ENCODE data around the gene MTHFSD.

Gene MTHFSD

GRCh38 chr16:86547286-86547685 lies 7.7 kb downstream of the MTHFSD start:
- DNase-seq = no peak

DNA sequence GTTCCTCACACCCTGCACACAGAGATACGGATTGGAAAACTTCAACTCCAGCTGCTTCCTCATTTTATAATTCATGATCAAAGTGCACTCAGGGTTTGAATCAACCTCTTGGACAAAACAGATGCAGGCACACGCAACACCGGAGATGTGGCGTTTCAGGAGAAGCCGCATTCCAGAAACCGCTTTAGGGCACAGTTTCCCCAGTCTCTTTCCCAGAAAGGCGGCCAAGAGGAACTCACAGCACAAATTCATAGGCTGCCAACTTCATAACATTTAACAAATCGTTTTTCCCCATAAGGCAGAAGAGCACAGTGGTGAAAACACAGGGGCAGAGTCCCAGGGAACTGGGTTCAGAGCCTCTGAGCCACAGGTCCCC lies 8.4 kb downstream of the MTHFSD start:
- no peak for DNase-seq

DNA sequence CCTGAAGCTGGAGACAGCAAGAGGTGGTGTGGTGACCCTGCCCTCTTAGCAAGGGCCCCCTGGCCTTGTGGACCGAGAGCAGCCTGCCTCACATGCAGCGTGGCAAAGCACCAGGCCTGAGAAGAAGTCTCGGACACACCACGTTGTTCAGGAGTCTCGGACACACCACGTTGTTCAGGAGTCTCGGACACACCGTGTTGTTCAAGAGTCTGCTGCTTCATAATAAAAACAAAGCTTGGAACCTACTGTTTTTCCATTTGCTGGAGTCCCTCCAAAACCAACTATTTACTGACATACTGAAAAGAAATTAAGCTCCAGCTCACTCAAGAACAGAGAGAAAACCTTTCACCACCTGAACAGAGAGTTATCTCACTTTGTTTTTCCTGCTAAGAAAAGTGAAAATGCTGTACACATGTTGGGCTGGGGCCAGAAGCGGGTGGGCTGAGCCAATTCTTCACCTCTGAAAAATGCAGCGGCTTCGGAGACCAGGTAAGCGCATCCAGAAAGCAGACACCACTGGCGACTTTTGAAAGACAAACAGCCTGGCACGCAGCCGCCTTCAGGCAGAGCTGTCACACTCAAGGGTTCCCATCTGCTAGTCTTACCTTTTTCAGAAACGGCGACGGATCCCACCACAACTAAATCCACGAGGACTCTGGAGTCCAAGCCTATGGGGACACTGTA lies 8.9 kb downstream of the MTHFSD start:
- DNase-seq = no peak

- no peak for DNase-seq
Observed at GRCh38 chr16:86545481-86545880, 9.6 kb downstream of the MTHFSD start.

- DNase-seq = no peak
Observed at GRCh38 chr16:86542756-86543750, 12.0 kb downstream of the MTHFSD start.

- no peak for DNase-seq
Observed at GRCh38 chr16:86541560-86541959, 13.5 kb downstream of the MTHFSD start.

- no peak for DNase-seq
Observed at GRCh38 chr16:86540894-86541293, 14.1 kb downstream of the MTHFSD start.

DNA sequence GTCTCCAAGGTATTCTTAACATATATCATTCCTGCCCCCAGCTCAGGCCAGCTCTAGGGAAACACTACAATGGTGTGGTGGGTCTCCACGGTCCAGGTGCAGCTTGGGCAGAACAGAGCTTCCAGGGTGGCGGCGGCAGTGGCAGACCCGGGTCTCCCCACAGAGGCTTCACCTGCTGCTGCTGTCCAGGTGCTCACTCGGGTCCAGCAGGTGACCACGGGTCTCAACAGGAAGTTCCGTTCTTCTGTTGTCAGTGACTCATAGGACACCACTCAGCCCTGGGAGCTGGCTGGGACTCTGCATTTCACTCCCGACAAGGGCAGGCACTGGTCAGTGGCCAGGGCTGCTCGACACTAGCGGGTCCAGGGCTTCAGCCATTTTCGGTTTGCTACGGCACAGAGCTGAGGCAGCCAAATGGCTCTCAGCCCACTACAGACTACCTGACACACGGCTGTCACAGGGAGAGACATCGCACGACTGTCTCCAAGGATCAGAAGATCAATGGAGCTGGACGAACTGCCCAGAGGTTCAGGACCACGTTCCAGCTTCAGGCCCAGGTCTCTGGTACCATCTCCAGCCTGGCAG lies 16.7 kb downstream of the MTHFSD start:
- DNase-seq = no peak

DNA sequence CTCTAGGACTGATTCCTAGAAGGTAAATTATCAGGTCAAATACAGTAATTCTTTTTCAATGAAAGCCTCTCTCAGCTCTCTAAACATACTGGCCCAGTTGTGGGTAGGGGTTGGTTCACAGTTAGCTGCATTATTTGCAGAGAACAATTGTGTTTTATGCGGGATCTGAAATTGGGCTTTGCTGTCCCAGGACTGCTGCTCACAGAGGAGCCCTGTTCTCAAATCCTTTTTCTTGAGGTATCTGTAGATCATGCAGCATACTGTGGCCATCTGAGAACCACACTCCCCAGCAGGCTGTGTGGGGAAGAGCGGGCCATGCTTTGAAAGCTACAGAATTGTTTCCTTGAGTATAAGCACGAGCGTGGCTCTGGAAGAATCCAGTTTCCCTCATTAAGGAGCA lies 17.5 kb downstream of the MTHFSD start:
- no peak for DNase-seq

GRCh38 chr16:86536621-86537020 lies 18.4 kb downstream of the MTHFSD start:
- DNase-seq = no peak

DNA sequence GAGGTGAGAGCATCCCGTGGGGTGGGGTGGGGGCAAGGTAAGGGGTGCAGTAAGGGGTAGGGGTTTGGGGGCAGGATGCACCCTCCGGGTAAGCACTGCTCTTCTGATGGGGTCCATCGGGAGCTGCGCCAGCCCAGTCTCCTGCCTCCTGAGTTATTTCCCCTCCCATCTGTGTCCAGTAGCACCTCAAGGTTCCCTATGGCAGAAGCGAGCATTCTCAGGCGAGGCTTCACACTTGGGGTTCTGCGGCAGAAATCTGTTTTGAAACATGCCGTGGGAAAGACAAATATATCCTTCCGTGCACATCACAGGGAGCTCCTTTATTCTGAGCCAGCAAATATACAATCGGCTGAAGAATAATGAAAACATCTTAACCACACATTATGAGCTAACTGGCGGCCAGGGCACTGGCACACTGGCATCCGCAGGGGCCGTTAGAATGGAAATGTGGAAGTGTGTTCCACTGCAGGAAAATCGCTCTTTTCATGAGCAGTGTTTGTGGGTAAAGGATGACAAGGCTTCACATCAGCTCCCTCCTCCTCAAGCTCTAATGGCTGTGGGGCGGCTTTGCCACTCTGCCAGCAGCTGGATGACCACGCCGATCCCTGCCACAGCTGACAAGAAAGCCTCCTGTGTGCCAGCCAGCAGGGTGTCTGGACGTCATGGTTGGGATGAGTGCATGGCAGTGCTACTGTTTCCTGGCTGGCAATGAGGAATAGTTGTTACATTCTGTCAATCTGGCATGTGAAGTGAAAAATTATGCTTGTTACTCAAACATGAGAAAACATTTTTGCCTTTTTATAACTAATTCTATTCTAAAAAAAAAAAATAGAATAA lies 20.0 kb downstream of the MTHFSD start:
- no peak for DNase-seq

GRCh38 chr16:86533767-86534351 lies 21.2 kb downstream of the MTHFSD start:
- DNase-seq = no peak

DNA sequence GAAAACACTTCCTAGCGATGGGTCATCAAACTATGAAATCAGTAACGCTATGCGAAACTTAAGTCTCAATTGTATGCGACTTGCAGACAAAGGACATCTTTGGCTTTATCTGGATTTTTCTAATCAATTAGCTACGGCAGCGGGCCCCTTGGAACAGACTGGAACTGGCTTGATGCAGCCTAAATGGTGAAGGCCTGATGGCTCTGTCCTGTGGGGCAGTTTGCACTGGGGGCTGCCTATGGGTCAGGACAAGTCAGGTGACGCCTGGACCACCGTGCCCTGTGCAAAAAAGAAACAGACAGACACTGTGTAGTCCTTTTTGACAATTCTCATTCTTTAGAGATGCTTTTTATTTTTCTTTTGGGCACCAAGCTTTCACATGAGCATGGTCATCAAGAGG lies 22.0 kb downstream of the MTHFSD start:
- no peak for DNase-seq

- no peak for DNase-seq
Observed at GRCh38 chr16:86532526-86532815, 22.6 kb downstream of the MTHFSD start.

- no peak for DNase-seq
Observed at GRCh38 chr16:86531641-86532525, 23.2 kb downstream of the MTHFSD start.

- no peak for DNase-seq
Observed at GRCh38 chr16:86531191-86531545, 23.9 kb downstream of the MTHFSD start.

GRCh38 chr16:86530251-86531190 lies 24.5 kb downstream of the MTHFSD start:
- no peak for DNase-seq

DNA sequence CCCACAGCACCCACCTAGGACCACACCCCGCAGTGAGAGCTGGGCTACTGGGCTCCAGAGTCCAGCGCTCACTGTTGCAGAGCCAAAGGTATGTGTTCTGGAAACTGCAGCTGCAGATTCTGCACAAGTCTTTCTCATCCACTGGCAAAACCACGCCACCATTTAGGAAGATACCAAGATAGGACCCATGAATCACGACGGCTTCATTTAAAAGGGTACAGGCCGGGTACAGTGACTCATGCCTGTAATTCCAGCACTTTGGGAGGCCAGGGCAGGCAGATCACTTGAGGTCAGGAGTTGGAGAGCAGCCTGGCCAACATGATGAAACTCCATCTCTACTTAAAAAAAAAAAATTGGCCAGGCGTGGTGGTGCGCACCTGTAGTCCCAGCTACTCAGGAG lies 25.9 kb downstream of the MTHFSD start:
- DNase-seq = no peak

DNA sequence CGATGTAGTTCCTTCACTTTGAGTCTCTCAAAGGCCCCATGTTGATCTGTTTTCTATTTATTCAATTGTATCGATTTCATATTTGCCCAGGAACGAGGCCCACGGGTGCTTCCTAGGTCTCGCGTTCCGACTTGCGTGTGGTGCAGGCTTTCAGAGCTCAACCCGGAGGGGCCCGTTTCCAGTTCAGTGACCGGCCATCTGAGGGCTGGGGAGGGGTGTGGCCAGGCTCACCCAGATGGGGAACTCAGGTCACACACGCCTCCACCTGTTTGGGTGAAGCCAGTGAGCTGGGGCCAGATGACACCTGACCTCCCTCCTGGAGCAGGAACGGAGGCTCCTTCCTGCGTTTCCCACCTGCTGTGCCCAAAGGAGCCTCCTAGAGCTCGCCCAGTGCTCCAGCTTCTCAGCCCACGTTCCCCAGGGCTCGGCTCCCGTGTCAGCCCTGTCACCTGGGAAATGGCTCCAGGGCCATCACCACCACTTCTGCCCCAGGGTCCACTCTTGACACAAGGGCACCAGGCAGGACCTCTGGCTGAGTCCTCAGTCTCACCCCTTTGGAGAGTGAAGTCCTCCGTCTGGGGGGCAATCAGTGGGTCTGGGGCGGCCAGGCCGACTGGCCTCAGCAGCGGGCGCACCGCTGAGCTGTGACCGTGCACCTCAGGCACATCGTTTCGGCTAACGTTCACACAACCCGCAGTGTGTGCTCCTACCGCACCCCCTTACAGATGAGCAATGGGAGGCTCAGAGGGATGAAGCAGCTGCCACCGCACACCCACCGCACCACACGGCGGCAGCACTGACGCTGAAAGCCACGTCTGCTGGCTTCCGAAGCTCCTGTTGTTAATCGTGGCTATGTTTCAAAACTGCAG lies 26.7 kb downstream of the MTHFSD start:
- DNase-seq = no peak

- no peak for DNase-seq
Observed at GRCh38 chr16:86527366-86527765, 27.7 kb downstream of the MTHFSD start.

Data from activated gamma-delta T cell treated with Interleukin-2 at 50 U/mL for 16 hours (primary cell).